ENCODE data around the gene ENPEP.

DNA sequence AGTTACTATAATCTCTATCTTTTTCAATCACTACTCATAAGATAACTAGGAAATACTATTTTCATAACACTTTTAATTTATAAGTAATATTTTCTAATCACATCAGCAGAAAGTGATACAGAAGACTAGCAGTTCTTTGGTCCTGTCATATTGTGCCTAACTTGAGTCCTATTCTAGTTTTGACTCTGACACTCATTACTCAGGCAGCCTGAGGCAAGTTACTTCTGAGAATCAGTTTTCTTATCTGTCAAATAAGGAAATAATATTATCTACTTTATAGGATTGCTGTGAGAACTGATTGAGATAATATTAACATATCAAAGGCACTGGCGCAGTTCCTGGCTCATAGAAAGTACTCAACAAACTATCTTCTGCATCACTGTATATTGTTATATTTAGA is 129.1 kb downstream of the ENPEP start:
- no peak for TF ChIP-seq RFX5 (IDR thresholded peaks at IDR 0.05; ENCODE audit: low read depth, low read length)
- TF ChIP-seq, protein P1, sequence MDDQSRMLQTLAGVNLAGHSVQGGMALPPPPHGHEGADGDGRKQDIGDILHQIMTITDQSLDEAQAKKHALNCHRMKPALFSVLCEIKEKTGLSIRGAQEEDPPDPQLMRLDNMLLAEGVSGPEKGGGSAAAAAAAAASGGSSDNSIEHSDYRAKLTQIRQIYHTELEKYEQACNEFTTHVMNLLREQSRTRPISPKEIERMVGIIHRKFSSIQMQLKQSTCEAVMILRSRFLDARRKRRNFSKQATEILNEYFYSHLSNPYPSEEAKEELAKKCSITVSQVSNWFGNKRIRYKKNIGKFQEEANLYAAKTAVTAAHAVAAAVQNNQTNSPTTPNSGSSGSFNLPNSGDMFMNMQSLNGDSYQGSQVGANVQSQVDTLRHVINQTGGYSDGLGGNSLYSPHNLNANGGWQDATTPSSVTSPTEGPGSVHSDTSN (CRISPR knock-in tag; IDR thresholded peaks at IDR 0.05; ENCODE audit: borderline replicate concordance): no peak

All from HepG2 (cell line).